Suprapubic skin (tissue), 4 donors: ENCODE measurements around the gene RASSF4. TPM values are rescaled to one million over a fixed set of nuclear protein-coding genes. Genes with fewer than 3 reads are reported as not detected.

Source experiments
- DNase-seq, 2 donors: peaks; one replicate each; pipeline ENCODE4 v3.0.0-alpha.2; 2019; ENCODE audit warnings: low spot score in 2 of 2
- H3K27ac ChIP-seq: fragments of 200-600 bp; sonication (generic); one replicate; pipeline ENCODE4 v1.5.1; 2019
- H3K27me3 ChIP-seq: fragments of 200-600 bp; sonication (generic); one replicate; pipeline ENCODE4 v1.5.1; 2019
- H3K36me3 ChIP-seq: fragments of 200-600 bp; sonication (generic); one replicate; pipeline ENCODE4 v1.5.1; 2019
- H3K4me1 ChIP-seq: fragments of 200-600 bp; sonication (generic); one replicate; pipeline ENCODE4 v1.5.1; 2019
- H3K4me3 ChIP-seq: fragments of 200-600 bp; sonication (generic); one replicate; pipeline ENCODE4 v1.5.1; 2019; ENCODE audit warnings: mild to moderate bottlenecking
- H3K9me3 ChIP-seq: fragments of 200-600 bp; sonication (generic); one replicate; pipeline ENCODE4 v1.5.1; 2019
- CTCF ChIP-seq, 2 donors: fragments of 200-600 bp in 1 of 2; fragments of 450-650 bp in 1 of 2; sonication (generic) in 1 of 2; IDR thresholded peaks; one replicate each; pipeline ENCODE4 v1.5.1; 2016 to 2019; ENCODE audit warnings: antibody characterized with exemption in 2 of 2, mild to moderate bottlenecking in 1 of 2, moderate library complexity in 1 of 2
- EP300 ChIP-seq: sonication (generic); formaldehyde crosslinking; IDR thresholded peaks from one replicate; pipeline ENCODE4 v1.6.1; 2017; ENCODE audit warnings: antibody characterized with exemption
- POLR2A ChIP-seq, 2 donors: fragments of 450-650 bp; IDR thresholded peaks; one replicate each; pipeline ENCODE4 v1.6.1; 2017; ENCODE audit warnings: antibody characterized with exemption in 2 of 2, mild to moderate bottlenecking in 2 of 2, moderate library complexity in 2 of 2
- POLR2AphosphoS5 ChIP-seq, 3 donors: sonication (generic); formaldehyde crosslinking; IDR thresholded peaks; one replicate each; pipeline ENCODE4 v1.6.1; 2017; ENCODE audit warnings: antibody characterized with exemption in 3 of 3
- WGBS: methylation state at CpG from one replicate; pipeline ENCODE4 v1.1.5; 2018; 5-methylcytosine and 5-hydroxymethylcytosine counted together
- total RNA-seq, 4 donors: library from RNA; depleted of rRNA; stranded (reverse); fragments of >200 nt; gene quantifications; one replicate each; pipeline ENCODE4 v1.1.0, GENCODE V29; 2016

RASSF4 gene
- total RNA-seq, 4 donors from 2014 or later: 4.4 to 23.3 (median 12.9) TPM

DNA sequence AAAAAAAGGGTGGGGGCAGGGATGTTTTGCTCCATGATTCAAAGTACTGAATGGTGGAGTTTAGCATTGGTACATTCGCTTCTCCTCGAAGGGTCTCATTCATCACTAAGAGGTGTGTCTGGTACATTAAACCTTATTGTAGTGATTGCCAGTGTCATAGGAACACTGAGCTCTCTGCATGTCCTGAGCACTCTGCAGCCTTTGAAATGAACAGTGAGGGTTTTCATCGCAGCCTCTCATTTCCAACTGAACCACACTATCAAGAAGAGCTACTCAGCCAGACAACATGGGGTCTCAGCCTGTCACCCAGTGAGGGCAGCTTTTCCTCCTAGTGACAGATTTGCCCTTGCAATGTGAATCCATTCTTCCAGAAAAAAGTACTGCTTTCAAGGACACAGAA, 26.6 kb downstream of the RASSF4 start:
- peaks cover 17% of the 10 kb centered on the region for H3K4me1 ChIP-seq

DNA sequence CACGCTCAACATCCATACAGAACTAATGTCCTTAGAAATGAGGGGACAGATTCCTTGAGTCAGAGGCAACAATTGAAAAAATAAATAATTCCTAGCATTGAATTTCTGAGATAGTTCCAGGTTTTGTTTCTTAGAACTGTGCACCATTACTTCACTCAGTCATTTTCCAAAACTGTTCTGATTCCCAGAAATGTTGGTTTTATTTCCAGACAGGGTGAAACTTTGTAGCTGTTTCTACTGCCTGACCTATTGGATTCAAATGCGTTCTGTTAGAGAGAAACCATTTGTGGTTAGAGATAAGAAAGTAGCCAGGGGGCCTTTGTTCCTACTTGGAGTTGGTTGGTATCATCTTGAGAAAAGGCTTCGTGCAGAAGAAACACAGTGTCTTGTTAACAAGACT, 27.1 kb downstream of the RASSF4 start:
- peaks cover 17% of the 10 kb centered on the region for H3K4me1 ChIP-seq

More for the DNA sequence above, 26.6 kb downstream of the RASSF4 start:
- no peaks in the 10 kb centered on the region for H3K9me3 ChIP-seq
- no peaks in the 10 kb centered on the region for H3K27me3 ChIP-seq
- H3K27ac ChIP-seq: no peak overlapping the region
- peaks cover 29% of the 10 kb centered on the region for H3K36me3 ChIP-seq
- WGBS: 92% methylated on average over 3 of the region's 3 CpGs
- TF ChIP-seq CTCF (IDR thresholded peaks at IDR 0.05): no peak
- TF ChIP-seq POLR2AphosphoS5 (IDR thresholded peaks at IDR 0.05): no peak
- no peak for TF ChIP-seq POLR2A (IDR thresholded peaks at IDR 0.05)
- TF ChIP-seq EP300: no peak
- H3K4me3 ChIP-seq: no peak overlapping the region
- DNase-seq: peak; percentile 9 to 12

GRCh38 chr10:44988957-44989585, 29.5 kb downstream of the RASSF4 start:
- H3K4me3 ChIP-seq: no peak overlapping the region
- peaks cover 37% of the 10 kb centered on the region for H3K36me3 ChIP-seq
- no peak overlapping the region for H3K27ac ChIP-seq
- no peaks in the 10 kb centered on the region for H3K9me3 ChIP-seq
- peak; percentile 43 to 48 for DNase-seq
- 94% methylated on average over 10 of the region's 10 CpGs for WGBS
- peaks cover 26% of the 10 kb centered on the region for H3K4me1 ChIP-seq
- H3K27me3 ChIP-seq: no peaks in the 10 kb centered on the region
- TF ChIP-seq CTCF (IDR thresholded peaks at IDR 0.05) (no peak), EP300 (no peak), POLR2AphosphoS5 (IDR thresholded peaks at IDR 0.05) (no peak)

More for the DNA sequence above, 27.1 kb downstream of the RASSF4 start:
- WGBS: 65% methylated on average over 3 of the region's 3 CpGs
- no peak overlapping the region for H3K27ac ChIP-seq
- H3K36me3 ChIP-seq: peaks cover 29% of the 10 kb centered on the region
- DNase-seq: peak in 1 of 2 donors; percentile 6
- no peak for TF ChIP-seq EP300
- no peak for TF ChIP-seq POLR2A (IDR thresholded peaks at IDR 0.05)
- no peak for TF ChIP-seq CTCF (IDR thresholded peaks at IDR 0.05)
- TF ChIP-seq POLR2AphosphoS5 (IDR thresholded peaks at IDR 0.05): no peak
- H3K4me3 ChIP-seq: no peak overlapping the region
- H3K9me3 ChIP-seq: no peaks in the 10 kb centered on the region
- H3K27me3 ChIP-seq: no peaks in the 10 kb centered on the region

GRCh38 chr10:44989597-44990301, 30.1 kb downstream of the RASSF4 start:
- Histone ChIP-seq H3K36me3 (peaks cover 34% of the 10 kb centered on the region), H3K4me1 (peaks cover 33% of the 10 kb centered on the region), H3K27me3 (no peaks in the 10 kb centered on the region), H3K4me3 (no peak overlapping the region), H3K27ac (no peak overlapping the region), H3K9me3 (no peaks in the 10 kb centered on the region)
- DNase-seq: peak; percentile 31 to 75
- WGBS: 81% methylated on average over 14 of the region's 14 CpGs
- TF ChIP-seq EP300: no peak
- TF ChIP-seq POLR2AphosphoS5 (IDR thresholded peaks at IDR 0.05): no peak
- no peak for TF ChIP-seq POLR2A (IDR thresholded peaks at IDR 0.05)
- no peak for TF ChIP-seq CTCF (IDR thresholded peaks at IDR 0.05)

GRCh38 chr10:44990302-44990655, 30.7 kb downstream of the RASSF4 start:
- Histone ChIP-seq H3K4me3 (no peak overlapping the region), H3K27ac (no peak overlapping the region), H3K36me3 (peaks cover 30% of the 10 kb centered on the region), H3K4me1 (peaks cover 38% of the 10 kb centered on the region), H3K27me3 (no peaks in the 10 kb centered on the region), H3K9me3 (no peaks in the 10 kb centered on the region)
- no peak for TF ChIP-seq CTCF (IDR thresholded peaks at IDR 0.05)
- TF ChIP-seq POLR2A (IDR thresholded peaks at IDR 0.05): no peak
- TF ChIP-seq POLR2AphosphoS5 (IDR thresholded peaks at IDR 0.05): no peak
- peak in 1 of 2 donors; percentile 50 for DNase-seq
- 74% methylated on average over 8 of the region's 8 CpGs for WGBS
